GM06990 (cell line): ENCODE results near the gene TOM1L2.
A peak's percentile ranks its signal among the peaks of the same experiment; 100 is the strongest.

Experiments
- DNase-seq: peaks from one replicate; pipeline ENCODE4 v3.0.0-alpha.2; 2011; ENCODE audit not compliant: insufficient read length; ENCODE audit errors: extremely low read depth
- H3K27me3 ChIP-seq: replicated peaks from 2 replicates; pipeline ENCODE4 v1.6.0; 2011; ENCODE audit warnings: low read length; ENCODE audit not compliant: control insufficient read depth, insufficient read depth
- H3K36me3 ChIP-seq: 2 replicates; pipeline ENCODE4 v1.5.1; 2011; ENCODE audit warnings: low read length; ENCODE audit not compliant: control insufficient read depth, insufficient read depth
- H3K4me3 ChIP-seq: replicated peaks from 2 replicates; pipeline ENCODE4 v1.5.1; 2011; ENCODE audit warnings: low read depth, mild to moderate bottlenecking, control low read depth, low read length
- TF ChIP-seq, protein P1 (sequence below): IDR thresholded peaks from 2 replicates; pipeline ENCODE4 v1.5.1; 2011; ENCODE audit warnings: low read length, control low read depth, mild to moderate bottlenecking, inconsistent platforms; ENCODE audit not compliant: insufficient read depth, poor library complexity, severe bottlenecking

Gene TOM1L2

GRCh38 chr17:17951524-17951923, 20.7 kb downstream of the TOM1L2 start:
- DNase-seq, result no peak
- Histone ChIP-seq H3K36me3 (no peaks in the 10 kb centered on the region), H3K4me3 (no peak overlapping the region), H3K27me3 (no peaks in the 10 kb centered on the region)
- TF ChIP-seq, protein P1, sequence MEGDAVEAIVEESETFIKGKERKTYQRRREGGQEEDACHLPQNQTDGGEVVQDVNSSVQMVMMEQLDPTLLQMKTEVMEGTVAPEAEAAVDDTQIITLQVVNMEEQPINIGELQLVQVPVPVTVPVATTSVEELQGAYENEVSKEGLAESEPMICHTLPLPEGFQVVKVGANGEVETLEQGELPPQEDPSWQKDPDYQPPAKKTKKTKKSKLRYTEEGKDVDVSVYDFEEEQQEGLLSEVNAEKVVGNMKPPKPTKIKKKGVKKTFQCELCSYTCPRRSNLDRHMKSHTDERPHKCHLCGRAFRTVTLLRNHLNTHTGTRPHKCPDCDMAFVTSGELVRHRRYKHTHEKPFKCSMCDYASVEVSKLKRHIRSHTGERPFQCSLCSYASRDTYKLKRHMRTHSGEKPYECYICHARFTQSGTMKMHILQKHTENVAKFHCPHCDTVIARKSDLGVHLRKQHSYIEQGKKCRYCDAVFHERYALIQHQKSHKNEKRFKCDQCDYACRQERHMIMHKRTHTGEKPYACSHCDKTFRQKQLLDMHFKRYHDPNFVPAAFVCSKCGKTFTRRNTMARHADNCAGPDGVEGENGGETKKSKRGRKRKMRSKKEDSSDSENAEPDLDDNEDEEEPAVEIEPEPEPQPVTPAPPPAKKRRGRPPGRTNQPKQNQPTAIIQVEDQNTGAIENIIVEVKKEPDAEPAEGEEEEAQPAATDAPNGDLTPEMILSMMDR, result no peak

- H3K4me3 ChIP-seq, result no peak overlapping the region
- H3K27me3 ChIP-seq, result no peaks in the 10 kb centered on the region
- H3K36me3 ChIP-seq, result no peaks in the 10 kb centered on the region
- TF ChIP-seq, protein P1, result peak; percentile 13
- DNase-seq, result no peak
Measured at GRCh38 chr17:17950806-17951205, 21.4 kb downstream of the TOM1L2 start.

GRCh38 chr17:17950347-17950746, 21.9 kb downstream of the TOM1L2 start:
- TF ChIP-seq, protein P1, result no peak
- DNase-seq, result no peak

DNA sequence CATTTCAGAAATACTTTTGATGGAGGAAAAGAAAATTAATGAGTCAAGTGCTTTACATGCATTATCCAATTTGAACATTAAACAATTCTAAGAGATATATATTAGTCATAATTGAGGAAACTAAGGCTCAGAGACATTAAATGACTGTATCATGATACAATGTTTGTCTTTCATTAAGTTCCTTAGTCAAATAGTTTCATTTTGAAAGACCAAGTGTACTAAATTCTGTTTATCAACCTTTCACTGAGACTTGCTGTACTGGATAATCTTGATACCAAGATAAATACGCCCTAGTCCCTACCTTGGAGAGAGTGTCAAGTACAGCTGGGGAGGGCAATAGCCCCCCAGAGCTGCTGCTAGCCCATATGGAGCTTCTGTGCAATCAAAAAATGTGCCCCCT, 24.2 kb downstream of the TOM1L2 start:
- no peaks in the 10 kb centered on the region for H3K36me3 ChIP-seq
- H3K4me3 ChIP-seq, result no peak overlapping the region
- TF ChIP-seq, protein P1, result no peak
- no peak for DNase-seq
- no peaks in the 10 kb centered on the region for H3K27me3 ChIP-seq

More at GRCh38 chr17:17950347-17950746, 21.9 kb downstream of the TOM1L2 start:
- Histone ChIP-seq H3K36me3 (no peaks in the 10 kb centered on the region), H3K27me3 (no peaks in the 10 kb centered on the region), H3K4me3 (no peak overlapping the region)

DNA sequence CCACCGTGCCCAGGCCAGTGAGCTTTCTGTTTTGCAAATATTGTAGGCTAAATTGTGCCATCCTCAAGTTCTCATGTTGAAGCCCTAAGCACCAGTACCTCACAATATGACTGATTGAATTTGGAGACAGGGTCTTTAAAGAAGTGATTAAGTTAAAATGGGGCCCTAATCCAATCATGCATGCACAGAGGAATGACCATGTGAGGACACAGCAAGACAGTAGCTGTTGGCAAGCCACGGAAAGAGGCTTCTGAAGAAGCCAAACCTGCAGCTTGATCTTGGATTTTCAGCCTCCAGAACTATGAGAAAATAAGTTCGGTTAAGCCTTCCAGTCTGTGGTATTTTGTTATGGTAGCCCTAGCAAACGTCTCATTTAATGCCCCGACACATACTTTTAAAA, 24.9 kb downstream of the TOM1L2 start:
- H3K36me3 ChIP-seq, result no peaks in the 10 kb centered on the region
- TF ChIP-seq, protein P1, result no peak
- H3K4me3 ChIP-seq, result no peak overlapping the region
- no peak for DNase-seq
- H3K27me3 ChIP-seq, result no peaks in the 10 kb centered on the region

DNA sequence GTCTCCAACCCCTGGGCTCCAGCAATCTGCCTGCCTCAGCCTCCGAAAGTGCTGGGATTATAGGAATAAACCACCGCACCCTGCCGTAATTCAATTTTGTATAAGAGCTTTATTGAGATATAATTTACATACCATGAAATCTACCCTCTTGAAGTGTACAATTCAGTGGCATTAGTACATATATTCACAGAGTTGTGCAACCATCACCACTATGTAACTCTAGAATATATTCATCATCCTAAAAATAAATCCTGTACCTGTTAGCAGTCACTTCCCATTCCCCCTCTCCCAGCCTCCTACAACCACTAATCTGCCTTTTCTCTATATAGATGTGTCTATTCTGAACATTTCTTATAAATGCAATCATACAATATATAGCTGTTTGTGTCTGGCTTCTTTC, 26.1 kb downstream of the TOM1L2 start:
- H3K4me3 ChIP-seq, result no peak overlapping the region
- TF ChIP-seq, protein P1, result no peak
- no peak for DNase-seq
- H3K27me3 ChIP-seq, result no peaks in the 10 kb centered on the region
- no peaks in the 10 kb centered on the region for H3K36me3 ChIP-seq
